ENCODE results near the gene PNRC1. TPM values are rescaled to one million over a fixed set of nuclear protein-coding genes. Genes with fewer than 3 reads are reported as not detected.
"Not testable (repeated sequence)": the region's sequence is repeated elsewhere in the genome, so short reads cannot be mapped to it uniquely, and the experiment has no call there.

The PNRC1 gene
- 204 TPM for total RNA-seq

- DNase-seq (ENCODE audit: low spot score) = peak; percentile 100
These were observed at the start of gene PNRC1 for GRCh38 chr6:89080281-89081128. Gene PNRC1, plus strand, starts transcription at chr6:89080751. Its CDS starts 144 bp downstream, at chr6:89080895.

GRCh38 chr6:89032599-89032998 lies 48.0 kb upstream of the PNRC1 start:
- DNase-seq (ENCODE audit: low spot score) = no peak

GRCh38 chr6:89033461-89033860 lies 47.1 kb upstream of the PNRC1 start:
- DNase-seq (ENCODE audit: low spot score) = no peak

GRCh38 chr6:89034116-89034515 lies 46.4 kb upstream of the PNRC1 start:
- DNase-seq (ENCODE audit: low spot score) = not testable (repeated sequence)

DNA sequence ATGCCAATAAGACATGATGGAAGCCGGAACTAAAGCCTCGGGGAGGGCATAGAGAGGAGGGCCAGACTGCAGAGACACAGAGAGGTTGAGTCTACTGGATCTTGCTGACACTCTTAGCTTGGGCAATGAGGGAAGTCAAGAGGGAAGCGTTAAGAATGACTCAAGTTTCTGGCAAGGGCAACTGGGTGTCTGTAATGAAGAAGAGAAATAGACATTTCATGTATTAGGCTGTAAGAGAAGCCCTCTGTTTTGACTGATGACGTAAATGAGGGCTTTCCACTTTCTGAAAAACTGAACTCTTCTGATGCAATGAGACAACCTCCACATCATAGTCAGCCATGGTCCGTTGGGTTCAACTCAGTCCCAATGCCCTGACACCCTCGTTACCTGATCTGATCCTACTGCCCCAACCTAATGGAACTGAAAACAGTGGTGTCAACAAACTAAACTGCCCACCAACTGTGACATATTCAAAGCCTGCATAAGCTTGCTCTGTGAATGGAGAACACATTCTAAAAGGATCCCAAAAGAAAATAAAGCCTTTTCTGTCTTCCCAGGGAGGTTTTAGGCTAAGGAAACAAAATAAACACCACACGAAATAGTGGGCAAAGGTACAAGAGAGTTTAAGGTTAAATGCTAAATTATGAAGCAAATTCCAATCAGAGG lies 45.8 kb upstream of the PNRC1 start:
- DNase-seq (ENCODE audit: low spot score) = no peak

DNA sequence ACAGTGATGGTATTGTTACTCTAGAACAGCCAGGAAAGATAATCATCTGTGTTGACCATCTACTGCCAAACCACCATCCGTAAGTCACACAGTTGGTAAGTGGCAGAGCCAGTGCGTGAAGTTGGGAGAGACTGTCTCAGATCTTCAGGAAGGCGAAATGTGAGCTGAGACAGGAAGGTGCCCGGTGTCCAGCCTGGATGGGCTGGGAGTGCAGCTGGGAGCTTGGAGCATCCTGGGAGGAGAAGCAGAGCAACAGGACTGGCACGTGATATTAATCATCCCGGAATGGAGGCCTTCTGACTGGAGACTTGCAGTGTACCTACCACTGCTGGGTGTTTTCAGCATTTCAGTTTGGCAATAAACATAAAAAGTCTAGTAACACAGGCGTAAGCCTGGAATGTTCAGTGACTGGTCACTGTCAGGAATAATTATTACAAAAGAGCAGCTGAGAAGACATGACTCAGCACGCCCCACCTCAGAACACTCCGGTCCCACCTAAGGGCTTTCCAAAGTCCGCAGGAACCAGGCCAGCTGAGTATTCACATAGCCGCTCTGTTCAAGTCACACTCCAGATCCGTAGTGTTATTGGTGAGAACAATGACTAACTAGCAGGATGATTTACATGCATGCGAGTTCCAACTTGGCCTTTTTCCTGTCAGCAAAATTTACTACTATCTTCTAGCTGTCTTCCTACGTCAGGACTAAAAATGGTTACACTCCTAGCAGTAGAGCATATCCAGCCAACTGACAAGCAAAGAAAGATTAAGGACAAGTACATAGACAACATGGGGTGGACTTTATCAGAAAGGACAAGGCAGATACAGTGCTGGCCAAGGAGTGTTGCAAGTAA lies 45.1 kb upstream of the PNRC1 start:
- DNase-seq (ENCODE audit: low spot score) = peak; percentile 90

GRCh38 chr6:89037141-89037900 lies 43.2 kb upstream of the PNRC1 start:
- DNase-seq (ENCODE audit: low spot score) = no peak

GRCh38 chr6:89037901-89038293 lies 42.7 kb upstream of the PNRC1 start:
- not testable (repeated sequence) for DNase-seq (ENCODE audit: low spot score)

- DNase-seq (ENCODE audit: low spot score) = no peak
These were observed 37.9 kb upstream of the PNRC1 start for GRCh38 chr6:89042664-89043063.

GRCh38 chr6:89044328-89045010 lies 36.1 kb upstream of the PNRC1 start:
- no peak for DNase-seq (ENCODE audit: low spot score)

DNA sequence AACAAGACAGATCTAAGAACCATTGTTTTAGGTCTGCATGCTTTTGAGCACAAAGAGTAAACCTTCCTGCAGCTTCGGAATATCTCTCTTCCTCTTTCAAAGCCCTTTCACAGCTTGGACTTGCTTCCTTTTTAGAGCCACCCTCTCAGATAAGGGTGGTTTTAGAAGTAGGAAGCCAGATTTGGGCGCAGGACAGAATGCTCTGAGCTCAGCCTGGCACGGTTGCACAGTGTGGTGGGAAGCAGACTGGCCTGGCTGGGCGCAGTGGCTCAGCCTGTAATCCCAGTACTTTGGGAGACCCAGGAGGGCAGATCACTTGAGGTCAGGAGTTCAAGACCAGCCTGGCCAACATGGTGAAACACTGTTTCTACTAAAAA lies 35.6 kb upstream of the PNRC1 start:
- no peak for DNase-seq (ENCODE audit: low spot score)

GRCh38 chr6:89045576-89045975 lies 35.0 kb upstream of the PNRC1 start:
- no peak for DNase-seq (ENCODE audit: low spot score)

DNA sequence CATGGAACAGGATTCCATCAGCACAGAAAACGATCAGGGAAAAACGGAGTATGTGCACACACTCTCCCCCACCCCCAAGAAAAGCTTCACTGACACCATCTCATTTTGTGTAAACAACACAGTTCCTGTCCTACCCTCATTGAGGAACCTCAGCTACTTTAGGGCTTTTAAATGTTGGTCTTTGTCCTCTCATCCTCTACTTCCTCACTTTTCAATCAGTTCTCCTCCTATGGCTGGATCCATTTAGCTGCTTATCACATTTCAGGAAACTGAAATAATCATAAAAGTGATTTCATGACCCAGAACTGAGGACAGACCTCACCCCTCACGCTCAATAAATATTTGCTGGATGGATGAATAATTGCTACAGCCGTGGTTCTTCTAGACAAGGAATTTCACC lies 33.1 kb upstream of the PNRC1 start:
- DNase-seq (ENCODE audit: low spot score) = no peak

- DNase-seq (ENCODE audit: low spot score) = no peak
These were observed 32.1 kb upstream of the PNRC1 start for GRCh38 chr6:89048288-89048923.

GRCh38 chr6:89048985-89049384 lies 31.6 kb upstream of the PNRC1 start:
- DNase-seq (ENCODE audit: low spot score) = no peak

- DNase-seq (ENCODE audit: low spot score) = peak; percentile 61
These were observed 30.4 kb upstream of the PNRC1 start for GRCh38 chr6:89050155-89050554.

DNA sequence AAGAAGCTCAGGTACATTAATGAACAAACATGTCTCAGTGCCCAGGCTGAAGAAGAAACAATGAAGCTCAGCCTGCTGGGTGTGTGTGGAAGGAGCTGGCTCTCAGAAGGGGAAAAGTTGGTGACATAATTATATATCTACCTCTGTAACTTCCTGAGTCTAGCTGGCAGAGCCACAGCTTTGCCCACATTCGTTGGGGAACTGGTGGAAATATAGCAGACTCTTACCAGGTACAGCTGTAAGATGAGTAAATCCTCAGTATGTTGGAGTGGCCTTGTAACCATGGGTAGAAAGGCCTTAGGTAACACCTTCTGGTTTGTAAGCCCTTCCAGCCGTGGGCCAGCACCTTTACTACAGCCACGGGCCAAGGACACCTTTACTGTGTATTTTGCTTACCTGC lies 29.9 kb upstream of the PNRC1 start:
- DNase-seq (ENCODE audit: low spot score) = no peak

- DNase-seq (ENCODE audit: low spot score) = no peak
These were observed 28.9 kb upstream of the PNRC1 start for GRCh38 chr6:89051676-89052075.

GRCh38 chr6:89054208-89054607 lies 26.3 kb upstream of the PNRC1 start:
- DNase-seq (ENCODE audit: low spot score) = no peak

DNA sequence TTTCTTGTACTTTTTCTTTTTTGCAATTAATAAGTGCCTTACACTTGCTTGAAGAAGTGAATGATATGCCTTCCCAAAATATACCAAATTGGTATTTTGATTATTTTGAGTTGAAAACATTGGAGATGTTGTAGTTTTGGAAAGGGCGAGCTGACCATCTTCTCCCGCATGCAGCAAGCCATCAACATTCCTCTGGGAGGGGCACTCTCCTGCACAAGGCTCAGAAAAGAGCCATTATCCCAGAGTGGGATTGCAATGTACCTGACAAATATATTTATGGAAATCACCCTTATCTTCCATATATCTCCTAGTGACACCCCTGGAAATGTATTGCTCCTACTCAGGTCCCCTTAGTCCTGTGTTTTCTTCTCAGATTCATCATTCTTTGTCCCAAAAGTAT lies 22.8 kb upstream of the PNRC1 start:
- DNase-seq (ENCODE audit: low spot score) = no peak

- DNase-seq (ENCODE audit: low spot score) = no peak
These were observed 21.9 kb upstream of the PNRC1 start for GRCh38 chr6:89058627-89059026.

Data from ureter (tissue), 1 donor.